GM19351 (cell line): ENCODE data around the gene MINAR1.
"Not testable (repeated sequence)": the region's sequence is repeated elsewhere in the genome, so short reads cannot be mapped to it uniquely, and the experiment has no call there.

ENCODE experiments used
- ATAC-seq: cut with Tn5 transposase; IDR thresholded peaks from one replicate; pipeline ENCODE4 v1.9.1; 2021; ENCODE audit warnings: mild to moderate bottlenecking, moderate library complexity; ENCODE audit not compliant: unreplicated experiment

MINAR1 gene, protein sequence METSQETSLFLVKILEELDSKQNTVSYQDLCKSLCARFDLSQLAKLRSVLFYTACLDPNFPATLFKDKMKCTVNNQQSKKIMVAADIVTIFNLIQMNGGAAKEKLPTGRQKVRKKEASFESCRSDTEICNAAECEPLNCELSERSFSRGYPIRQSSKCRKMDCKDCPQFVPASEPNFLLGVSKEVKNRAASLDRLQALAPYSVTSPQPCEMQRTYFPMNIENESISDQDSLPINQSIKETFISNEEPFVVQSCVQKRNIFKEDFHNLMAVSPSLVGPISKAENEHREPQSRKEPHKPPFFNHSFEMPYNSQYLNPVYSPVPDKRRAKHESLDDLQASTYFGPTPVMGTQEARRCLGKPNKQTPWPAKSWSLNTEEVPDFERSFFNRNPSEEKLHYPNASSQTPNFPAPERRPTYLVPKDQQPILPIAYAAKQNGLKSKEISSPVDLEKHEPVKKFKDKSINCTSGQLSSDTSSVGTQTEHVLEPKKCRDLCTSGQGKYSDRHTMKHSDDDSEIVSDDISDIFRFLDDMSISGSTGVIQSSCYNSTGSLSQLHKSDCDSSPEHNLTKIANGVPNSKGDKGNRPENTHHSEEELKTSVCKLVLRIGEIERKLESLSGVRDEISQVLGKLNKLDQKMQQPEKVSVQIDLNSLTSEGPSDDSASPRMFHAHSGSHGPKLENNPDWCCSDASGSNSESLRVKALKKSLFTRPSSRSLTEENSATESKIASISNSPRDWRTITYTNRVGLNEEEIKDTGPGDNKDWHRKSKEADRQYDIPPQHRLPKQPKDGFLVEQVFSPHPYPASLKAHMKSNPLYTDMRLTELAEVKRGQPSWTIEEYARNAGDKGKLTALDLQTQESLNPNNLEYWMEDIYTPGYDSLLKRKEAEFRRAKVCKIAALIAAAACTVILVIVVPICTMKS

DNA sequence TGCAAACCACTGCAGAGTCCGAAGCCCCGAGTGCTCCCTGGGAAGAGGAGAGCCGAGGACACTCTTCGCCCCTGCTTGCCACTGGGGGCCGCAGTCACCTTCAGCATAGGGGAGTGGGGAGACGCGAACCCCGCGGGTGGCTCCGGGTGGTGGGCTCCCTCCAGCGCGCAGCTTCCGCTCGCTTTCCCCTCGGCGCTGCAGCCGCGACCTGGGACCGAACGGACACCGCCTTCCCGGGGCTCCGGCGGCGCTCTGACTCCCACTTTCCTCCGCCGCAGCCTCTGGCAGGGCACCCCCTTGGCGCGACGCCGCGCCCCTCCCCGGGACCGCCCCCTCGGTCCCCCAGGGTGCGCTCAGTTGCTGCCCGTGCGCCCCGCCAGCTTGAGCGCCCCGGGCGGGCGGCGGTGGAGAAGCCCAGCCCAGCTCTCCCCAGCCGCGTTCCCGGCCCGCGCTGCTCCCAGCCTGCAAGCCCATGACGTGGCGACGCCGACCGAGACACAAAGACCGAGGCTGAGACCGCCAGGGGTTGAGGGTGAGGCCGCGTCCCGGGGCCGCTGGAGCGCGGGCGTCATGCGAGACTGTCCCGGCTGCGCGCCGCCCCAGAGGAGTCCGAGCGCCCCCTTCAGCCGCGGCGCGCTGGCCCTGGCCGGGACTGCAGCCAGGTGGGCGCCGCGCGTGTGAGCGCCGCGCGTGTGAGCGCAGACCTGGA is at the start of gene MINAR1:
MINAR1 (plus strand) TSS at position 701 of the 709 bp plus-strand sequence. CDS start 23,812 bp downstream, outside the sequence.
- no peak for ATAC-seq

DNA sequence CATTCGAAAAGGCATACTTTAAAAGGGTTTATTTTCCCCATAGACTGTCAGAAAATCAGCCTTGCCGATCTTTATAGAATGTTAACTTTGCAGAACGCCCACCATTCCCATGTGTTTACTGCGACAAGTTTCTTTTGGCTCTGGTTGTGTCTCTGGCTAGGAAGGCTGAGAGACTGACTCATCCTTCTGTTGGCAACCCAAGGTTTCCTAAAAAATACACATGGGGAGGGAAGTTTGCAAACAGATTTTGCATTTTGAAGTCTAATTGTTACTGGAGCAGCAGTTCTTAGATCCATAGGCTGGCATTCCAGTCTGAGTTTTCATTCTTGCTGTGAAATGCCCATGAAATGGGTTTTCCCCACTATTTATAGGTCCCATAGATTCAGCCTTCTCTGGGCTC is 37.9 kb upstream of the MINAR1 start:
- ATAC-seq: no peak

DNA sequence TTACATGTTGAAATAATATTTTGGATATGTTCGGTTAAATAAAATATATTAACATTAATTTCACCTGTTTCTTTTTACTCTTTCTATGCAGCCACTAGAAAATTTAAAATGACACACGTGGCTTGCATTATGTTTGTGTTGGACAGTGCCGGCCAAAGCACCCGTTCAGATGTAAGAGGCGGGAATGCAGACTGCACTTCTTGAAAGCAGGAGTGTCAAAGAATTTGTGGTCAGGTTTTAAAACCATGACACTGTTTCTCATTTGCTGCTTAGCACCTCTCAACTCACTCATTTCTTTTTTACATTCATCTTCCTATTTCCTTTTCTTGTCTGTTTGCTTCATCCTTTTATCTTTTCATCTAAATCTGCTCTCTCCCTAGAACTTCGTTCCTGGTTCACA is 35.3 kb upstream of the MINAR1 start:
- ATAC-seq: no peak

DNA sequence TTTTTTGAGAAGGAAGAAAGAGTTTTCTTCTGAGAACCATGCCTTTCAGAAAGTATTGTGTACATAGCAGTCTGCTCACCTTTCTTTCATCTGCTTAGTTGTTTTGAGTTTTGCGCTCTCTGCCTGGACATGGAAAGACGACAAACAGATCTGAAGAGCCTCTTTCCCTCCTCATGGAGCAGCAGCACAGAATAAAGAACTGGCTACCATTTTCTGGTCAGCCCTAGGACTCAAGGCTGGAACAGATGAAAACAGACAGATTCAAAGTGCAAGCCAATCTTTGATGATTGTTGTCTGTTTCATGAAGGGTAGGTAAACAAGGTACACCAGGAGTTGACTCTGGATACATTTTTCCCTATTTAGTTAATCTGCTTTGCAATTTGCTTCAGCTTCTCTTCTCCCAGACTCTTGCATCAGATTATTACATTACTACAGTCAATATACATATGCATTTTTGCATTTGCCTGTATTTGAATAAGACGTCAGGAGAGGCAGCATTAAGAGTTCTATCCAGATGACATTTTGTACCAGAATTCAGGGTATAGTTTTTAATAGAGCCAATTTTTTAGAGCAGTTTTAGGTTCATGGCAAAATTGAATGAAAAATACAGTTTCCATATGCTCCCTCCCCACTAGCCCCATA is 34.7 kb upstream of the MINAR1 start:
- ATAC-seq: no peak

DNA sequence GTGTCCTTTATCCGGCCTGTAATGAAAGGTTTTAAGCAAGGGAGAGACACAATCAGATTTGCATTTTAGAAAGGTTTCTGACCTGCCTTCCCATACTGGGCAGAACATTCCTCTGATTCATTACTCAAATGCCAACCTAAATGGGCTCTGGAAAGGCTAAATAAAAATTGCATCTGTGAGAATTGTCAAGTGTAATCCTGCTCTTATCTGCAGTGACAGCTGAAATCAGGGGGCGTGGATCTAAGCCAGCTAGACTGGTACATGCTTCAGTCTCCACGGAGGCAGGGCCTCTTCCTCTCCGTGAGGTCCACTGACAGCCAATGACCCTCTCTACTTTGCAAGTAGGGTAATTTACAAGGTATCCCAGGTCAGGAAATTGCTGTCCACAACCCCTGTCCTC is 32.5 kb upstream of the MINAR1 start:
- ATAC-seq: no peak

DNA sequence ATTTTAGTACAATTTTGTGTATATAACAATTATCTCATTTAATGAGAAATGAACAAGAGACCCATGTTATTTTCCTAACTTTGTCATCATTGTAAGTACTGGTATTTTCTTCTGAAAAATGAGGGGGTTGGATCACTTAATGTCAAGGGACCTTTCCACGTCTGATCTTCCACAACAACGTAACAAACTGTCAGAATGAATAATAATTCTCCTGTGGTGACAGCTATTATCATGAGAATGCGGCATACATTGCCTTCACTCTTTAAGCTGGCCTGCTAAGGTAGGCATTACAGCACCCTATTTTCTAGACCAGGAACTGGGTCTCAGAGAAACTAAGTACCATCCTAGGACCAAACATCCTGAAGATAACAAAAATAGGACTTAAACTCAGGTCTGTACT is 31.5 kb upstream of the MINAR1 start:
- ATAC-seq: no peak

DNA sequence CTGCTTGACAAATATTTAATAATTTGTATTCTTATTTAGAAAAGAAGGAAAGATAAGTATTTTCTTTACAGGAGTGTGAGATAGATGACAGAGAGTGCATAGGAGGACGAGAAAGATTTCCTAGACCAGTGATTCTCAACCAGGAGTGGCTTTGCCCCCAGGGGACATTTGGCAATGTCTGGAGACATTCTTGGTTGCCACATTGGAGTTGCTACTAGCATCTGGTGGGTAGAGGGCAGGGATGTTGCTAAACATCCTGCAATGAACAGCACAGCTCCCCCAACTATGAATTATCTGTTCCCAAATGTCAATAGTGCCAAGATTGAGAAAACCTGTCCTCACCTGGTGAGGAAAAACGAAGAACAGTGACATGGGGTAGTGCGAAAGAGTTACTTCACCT is 30.8 kb upstream of the MINAR1 start:
- ATAC-seq: no peak

DNA sequence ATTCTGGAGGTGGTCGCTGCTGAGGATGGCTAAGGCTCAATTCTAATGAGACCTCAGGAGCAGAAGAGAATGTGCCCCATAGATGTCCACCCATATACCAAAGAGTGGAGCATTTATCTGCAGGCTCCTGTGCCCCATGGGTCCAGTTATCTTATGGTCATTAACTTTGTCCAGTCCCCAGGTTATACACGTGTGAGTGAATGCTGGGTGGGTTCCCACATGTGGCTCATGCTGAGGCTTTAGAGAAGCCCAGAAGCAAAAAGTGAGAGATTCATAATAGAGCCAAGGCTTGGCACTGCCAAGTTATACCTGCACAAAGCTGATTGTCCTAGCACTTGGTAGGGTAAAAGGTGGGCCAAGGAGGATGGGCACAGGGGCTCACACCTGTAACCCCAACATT is 30.0 kb upstream of the MINAR1 start:
- ATAC-seq: no peak

DNA sequence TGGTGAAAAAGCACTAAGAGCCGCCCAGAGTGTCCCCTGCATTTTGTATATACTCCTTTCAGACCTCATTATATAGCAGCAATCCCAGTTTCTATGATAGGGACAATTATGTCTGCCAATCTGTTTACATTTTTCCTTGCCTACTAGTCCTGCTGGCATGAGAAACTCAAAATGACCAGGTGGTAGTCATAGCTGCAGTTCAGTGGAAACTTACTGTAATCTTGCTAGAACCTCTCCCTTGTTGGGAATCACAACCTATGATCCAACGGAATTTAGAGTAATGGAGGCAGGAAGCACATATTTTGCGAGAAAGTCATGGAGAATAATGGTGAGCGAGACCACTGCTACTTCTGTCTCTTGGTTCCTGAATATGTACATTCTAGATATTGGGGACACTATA is 28.6 kb upstream of the MINAR1 start:
- no peak for ATAC-seq

DNA sequence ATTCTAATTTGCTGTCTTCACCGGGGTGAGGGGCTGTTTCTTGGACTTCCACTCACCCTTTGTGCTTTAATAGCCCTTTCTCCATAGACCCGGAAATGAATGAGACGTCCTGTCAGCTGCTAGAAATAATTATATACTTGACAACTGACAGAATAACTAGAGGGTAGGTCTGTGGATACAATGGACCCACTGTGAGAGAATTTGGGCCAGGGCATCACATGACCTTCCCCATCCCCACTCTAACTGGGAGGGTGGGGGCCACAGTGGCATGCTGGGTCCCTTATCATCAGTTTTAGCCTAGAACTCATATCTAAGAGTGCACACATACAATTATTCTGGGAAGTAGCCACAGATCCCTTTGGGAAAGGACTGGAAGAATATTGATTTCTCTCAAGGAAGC is 25.9 kb upstream of the MINAR1 start:
- no peak for ATAC-seq

DNA sequence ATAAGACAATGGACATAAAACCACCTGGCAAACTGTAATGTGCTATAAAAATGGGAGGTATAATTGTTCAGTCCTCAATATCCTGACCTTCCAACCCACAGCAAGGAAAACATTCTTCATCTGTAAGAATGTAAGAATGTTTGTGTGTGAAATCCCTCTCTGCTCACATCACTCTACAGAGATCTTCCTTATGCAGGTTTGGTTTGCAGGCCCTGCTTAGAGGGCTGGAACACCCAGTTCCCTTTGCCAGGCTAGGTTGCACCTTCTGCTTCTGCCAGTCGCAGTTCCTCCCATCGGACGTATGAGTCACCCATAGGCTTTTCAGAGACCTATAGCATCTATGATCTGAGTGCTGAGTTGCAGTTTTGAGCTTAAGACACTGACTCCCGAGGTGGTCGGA is 24.1 kb upstream of the MINAR1 start:
- ATAC-seq: no peak

DNA sequence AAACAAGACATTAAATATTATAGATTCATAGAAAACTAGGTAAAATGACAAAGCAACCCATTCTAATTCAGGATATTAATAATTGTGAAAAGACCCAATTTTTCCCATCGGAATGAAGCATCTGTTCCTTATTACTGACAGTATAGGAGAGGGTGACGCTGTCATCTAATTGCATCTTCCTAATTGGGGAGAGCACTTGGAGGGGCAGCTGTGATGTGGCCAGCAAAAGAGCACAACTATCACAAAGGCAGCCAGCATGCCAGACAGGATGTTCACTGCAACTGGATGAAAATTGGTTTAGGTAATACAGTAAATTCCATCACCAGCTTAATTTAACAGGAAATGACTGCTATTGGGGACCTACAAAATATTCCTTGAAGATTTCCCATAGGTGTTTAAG is 21.9 kb upstream of the MINAR1 start:
- ATAC-seq: no peak

DNA sequence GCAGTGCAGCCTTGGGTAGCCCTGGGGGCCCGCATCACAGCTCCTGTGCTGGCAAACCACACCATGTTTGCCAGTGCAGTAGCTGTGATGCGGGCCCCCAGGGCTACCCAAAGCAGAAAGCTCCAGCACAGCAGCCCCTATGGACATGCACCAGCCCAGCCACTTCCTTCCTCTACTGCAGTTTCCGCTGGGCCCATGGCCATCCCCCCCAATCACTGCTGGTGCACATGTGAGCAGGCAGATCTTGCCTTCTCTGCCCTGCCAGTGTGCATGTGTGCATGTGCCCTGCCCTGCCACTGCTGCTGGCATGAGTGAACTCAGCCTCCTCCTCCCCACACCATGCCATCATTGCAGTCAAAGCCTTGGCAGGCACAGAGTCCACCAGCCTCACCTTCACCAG is 20.1 kb upstream of the MINAR1 start:
- ATAC-seq: no peak

DNA sequence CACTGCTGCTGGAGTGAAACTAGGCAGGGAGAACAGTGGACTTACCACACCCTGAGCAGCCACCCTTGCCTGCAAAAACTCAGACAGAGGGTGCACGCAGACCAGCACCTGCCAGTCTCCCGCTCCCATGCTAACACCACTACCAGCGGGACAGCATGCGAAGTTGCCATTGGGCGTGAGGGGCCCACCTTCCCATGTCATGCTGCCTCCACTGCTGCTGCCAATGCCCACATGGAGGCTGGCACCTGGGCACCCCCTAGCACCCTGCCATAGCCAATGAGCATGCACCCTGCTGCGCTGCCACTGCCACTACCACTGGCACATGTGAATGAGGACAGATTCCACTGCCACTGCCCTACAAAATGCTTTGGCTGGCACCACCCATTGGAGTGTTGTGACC is 19.7 kb upstream of the MINAR1 start:
- no peak for ATAC-seq

DNA sequence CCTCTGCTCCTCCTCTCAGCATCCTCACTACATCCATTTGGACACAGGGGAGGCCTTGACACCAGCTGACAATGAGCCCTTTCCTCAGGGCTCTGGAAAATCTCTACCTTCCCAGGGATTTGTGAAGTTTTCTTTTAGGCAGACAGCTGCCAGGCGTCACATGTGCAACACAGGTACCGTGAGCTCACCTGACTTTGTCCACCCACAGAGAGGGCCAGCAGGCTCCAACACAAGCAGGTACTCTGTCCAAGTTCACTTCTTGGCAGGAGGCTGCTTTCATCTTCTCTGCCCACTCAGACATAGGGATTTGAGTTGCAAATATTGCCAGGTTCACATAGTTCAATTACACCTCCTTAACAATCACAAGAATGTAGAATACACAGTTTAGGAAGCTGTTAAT is 15.3 kb upstream of the MINAR1 start:
- ATAC-seq: no peak

DNA sequence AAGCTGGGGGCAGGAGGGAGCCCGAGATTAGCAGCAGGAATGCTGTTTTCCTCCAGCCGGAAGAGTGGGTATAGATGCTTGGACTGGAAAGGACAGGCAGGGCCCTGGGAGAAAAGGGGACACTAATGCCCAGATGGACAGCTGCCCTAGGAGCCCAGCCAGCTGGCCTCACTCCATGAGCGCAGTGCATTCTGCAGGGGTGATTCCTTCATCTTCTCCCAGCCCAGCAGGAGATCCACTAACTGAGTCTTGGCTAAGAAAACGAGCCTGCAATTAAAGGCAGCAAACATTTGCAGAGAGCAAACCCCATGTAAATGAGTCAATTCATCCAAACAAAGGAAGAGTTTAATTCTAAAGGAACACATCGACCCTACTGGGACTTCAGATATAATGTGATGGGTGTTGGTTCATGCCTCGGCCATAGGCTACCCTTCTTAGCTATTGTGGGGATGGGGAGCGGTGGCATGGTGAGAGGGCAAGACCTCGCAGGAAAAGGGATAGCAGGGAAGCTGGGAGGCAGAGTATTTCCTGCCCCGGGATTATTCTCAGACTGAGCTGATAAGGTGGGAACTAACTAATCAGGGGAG is 13.3 kb upstream of the MINAR1 start:
- ATAC-seq: no peak

DNA sequence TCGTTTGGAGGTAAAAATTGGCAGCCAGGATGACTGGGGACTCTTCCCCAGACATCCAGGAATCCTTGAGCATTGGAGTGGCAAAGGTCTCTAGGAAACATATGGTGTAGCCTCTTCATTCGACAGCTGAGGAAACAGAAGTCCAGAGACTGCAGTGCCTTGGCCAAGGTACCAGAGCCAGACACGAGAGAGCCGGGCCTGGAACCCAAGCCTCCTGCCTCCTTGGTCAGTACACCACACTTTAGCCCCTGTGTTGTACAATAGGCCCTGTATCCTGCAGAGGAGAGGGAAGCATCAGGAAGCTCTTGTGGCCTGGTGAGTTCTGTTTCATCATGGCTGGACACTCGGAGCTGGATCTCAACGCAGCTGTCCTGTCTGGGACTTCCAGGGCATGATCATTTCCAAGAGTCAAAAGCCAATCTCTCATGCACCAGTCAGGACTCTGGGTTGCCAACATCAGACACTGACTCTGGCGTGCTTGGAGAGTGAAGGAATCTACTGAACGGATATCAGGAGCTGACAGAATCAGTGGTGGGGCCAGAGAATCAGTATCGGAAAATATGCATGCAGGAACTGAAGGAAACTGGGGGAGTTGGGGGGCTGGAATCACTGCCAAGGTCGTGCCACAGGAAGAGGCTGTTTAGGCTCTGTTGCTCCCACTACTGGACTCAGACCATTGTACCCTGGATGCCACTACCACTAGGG is 6.4 kb upstream of the MINAR1 start:
- no peak for ATAC-seq

DNA sequence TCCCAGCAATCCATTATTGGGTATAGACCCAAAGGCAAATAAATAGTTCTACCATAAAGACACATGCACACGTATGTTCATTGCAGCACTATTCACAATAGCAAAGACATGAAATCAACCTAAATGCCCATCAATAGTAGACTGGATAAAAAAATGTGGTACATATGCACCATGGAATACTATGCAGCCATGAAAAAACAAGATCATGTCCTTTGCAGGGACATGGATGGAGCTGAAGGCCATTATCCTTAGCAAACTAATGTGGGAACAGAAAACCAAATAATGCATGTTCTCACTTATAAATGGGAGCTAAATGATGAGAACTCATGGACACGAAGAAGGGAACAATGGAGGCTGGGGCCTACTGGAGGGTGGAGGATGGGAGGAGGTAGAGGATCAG is 5.2 kb upstream of the MINAR1 start:
- ATAC-seq: not testable (repeated sequence)

DNA sequence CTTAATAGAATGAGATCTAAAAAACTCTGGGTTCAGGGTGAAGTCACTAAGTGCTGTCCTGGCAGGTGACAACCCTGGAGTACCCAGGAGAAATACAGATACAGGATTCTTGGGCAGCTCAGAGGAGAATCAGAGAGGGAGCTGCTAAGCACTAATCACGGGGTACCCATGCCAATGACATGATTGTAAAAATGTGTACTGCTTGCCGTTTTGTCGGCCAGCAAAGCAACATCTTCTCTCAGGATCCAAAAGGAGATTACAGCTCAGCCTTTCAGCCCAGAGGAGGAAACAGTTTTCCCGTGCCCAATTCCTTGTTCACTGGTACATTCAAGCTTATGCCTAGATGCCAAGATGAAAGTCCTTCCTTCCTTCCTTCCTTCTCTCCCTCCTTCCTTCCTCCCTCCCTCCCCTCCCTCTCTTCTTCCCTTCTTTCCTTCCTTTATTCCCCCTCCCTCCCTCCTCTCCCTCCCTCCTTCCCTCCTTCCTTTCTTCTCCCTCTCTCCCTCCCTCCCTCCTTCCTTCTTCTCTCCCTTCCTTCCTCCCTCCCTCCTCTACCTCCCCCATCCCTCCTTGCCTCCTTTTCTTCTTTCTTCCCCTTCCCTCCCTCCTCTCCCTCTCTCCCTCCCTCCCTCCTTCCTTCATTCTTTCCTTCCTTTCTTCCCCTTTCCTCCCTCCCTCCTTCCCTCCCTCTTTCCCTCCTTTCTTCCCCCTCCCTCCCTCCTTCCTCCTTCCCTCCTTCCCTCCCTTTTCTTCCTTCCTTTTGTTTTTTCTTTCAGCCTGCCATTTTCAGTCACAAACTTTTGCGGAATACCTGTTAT is 4.1 kb upstream of the MINAR1 start:
- ATAC-seq: no peak
